ENCODE measurements around the gene SCAMP1. TPM values are rescaled to one million over a fixed set of nuclear protein-coding genes. Genes with fewer than 3 reads are reported as not detected.

SCAMP1 gene
- polyA plus RNA-seq, 3 donors from 2014 or later = 30.6 to 42.4 (median 42.0) TPM

- peaks cover 5 to 16% (median 6%) of the 10 kb centered on the region in 3 donors for H3K27me3 Mint-ChIP-seq (ENCODE audit: low read depth in 3 of 3)
- H3K4me3 Mint-ChIP-seq = no peak overlapping the region
- no peaks in the 10 kb centered on the region for H3K9me3 Mint-ChIP-seq
- no peak overlapping the region for H3K27ac Mint-ChIP-seq
- H3K4me1 Mint-ChIP-seq = no peaks in the 10 kb centered on the region
- H3K36me3 Mint-ChIP-seq = no peaks in the 10 kb centered on the region
- DNase-seq = no peak
These were observed 162.3 kb downstream of the SCAMP1 start for GRCh38 chr5:78522476-78523260.

- no peak for DNase-seq
- no peaks in the 10 kb centered on the region for H3K4me1 Mint-ChIP-seq
- no peak overlapping the region for H3K27ac Mint-ChIP-seq
- no peak overlapping the region for H3K4me3 Mint-ChIP-seq
- peaks cover 5 to 16% (median 6%) of the 10 kb centered on the region in 3 donors for H3K27me3 Mint-ChIP-seq (ENCODE audit: low read depth in 3 of 3)
- no peaks in the 10 kb centered on the region for H3K9me3 Mint-ChIP-seq
- no peaks in the 10 kb centered on the region for H3K36me3 Mint-ChIP-seq
These were observed 163.1 kb downstream of the SCAMP1 start for GRCh38 chr5:78523314-78524193.

GRCh38 chr5:78526049-78526525 is 165.7 kb downstream of the SCAMP1 start:
- Mint-ChIP-seq H3K9me3 (no peaks in the 10 kb centered on the region), H3K27me3 (ENCODE audit: low read depth in 3 of 3) (peaks cover 3 to 10% (median 5%) of the 10 kb centered on the region in 3 donors), H3K4me3 (no peak overlapping the region), H3K27ac (no peak overlapping the region), H3K36me3 (no peaks in the 10 kb centered on the region), H3K4me1 (no peaks in the 10 kb centered on the region)
- DNase-seq = no peak

GRCh38 chr5:78527054-78527859 is 166.8 kb downstream of the SCAMP1 start:
- Mint-ChIP-seq H3K4me3 (no peak overlapping the region), H3K27me3 (ENCODE audit: low read depth in 3 of 3) (peaks cover 3 to 10% (median 5%) of the 10 kb centered on the region in 3 donors), H3K9me3 (no peaks in the 10 kb centered on the region), H3K27ac (no peak overlapping the region), H3K36me3 (no peaks in the 10 kb centered on the region), H3K4me1 (no peaks in the 10 kb centered on the region)
- DNase-seq = no peak

GRCh38 chr5:78527925-78528324 is 167.5 kb downstream of the SCAMP1 start:
- Mint-ChIP-seq H3K4me3 (no peak overlapping the region), H3K4me1 (no peaks in the 10 kb centered on the region), H3K36me3 (no peaks in the 10 kb centered on the region), H3K27me3 (ENCODE audit: low read depth in 3 of 3) (peaks cover 3 to 6% (median 5%) of the 10 kb centered on the region in 3 donors), H3K9me3 (no peaks in the 10 kb centered on the region), H3K27ac (no peak overlapping the region)
- no peak for DNase-seq

Other genes with a start within 250 kb of the SCAMP1 start
- gene AP3B1, start 65.9 kb upstream of the SCAMP1 start, polyA plus RNA-seq = 10 to 100 TPM; 11.6 to 31.7 (median 19.2) TPM

Measured in immature natural killer cell (primary cell).